Gastroesophageal sphincter (tissue), 3 donors: ENCODE results near the gene RAB4A.

Experiments
- CTCF ChIP-seq, 4 experiments: fragments of 200-600 bp in 2 of 4; fragments of 450-650 bp in 2 of 4; sonication (generic) in 1 of 4; IDR thresholded peaks; one replicate each; pipeline ENCODE4 v1.5.1; 2017 to 2019; ENCODE audit warnings: antibody characterized with exemption in 4 of 4, mild to moderate bottlenecking in 2 of 4, moderate library complexity in 2 of 4
- POLR2AphosphoS5 ChIP-seq: sonication (generic); formaldehyde crosslinking; IDR thresholded peaks from one replicate; pipeline ENCODE4 v1.6.1; 2017; ENCODE audit warnings: antibody characterized with exemption

GRCh38 chr1:229288516-229288915, 17.6 kb downstream of the RAB4A start:
- no peak for TF ChIP-seq CTCF (IDR thresholded peaks at IDR 0.05)
- no peak for TF ChIP-seq POLR2AphosphoS5
